ENCODE data around the gene RIMBP2.

The RIMBP2 gene

GRCh38 chr12:130391186-130391585, 324.9 kb downstream of the RIMBP2 start:
- Histone ChIP-seq H3K27me3 (ENCODE audit: insufficient read depth, low read length) (no peaks in the 10 kb centered on the region), H3K9ac (ENCODE audit: low read length) (no peak overlapping the region), H3K9me3 (ENCODE audit: low read length) (no peaks in the 10 kb centered on the region), H2AFZ (ENCODE audit: low read length) (no peak overlapping the region), H3K4me3 (ENCODE audit: low read depth, low read length, poor library complexity, severe bottlenecking) (no peak overlapping the region), H3K4me1 (ENCODE audit: insufficient read depth, low read length, severe bottlenecking) (no peaks in the 10 kb centered on the region), H3K9me2 (ENCODE audit: low read depth, low read length) (no peaks in the 10 kb centered on the region), H3K79me2 (ENCODE audit: insufficient read depth, low read length) (no peaks in the 10 kb centered on the region), H3K27ac (ENCODE audit: low read depth, low read length, poor library complexity, severe bottlenecking) (no peak overlapping the region), H3K36me3 (ENCODE audit: insufficient read depth, low read length) (no peaks in the 10 kb centered on the region), H3F3A (ENCODE audit: insufficient read depth, low read length) (no peaks in the 10 kb centered on the region), H4K20me1 (ENCODE audit: insufficient read depth, low read length) (no peaks in the 10 kb centered on the region), H3K4me2 (ENCODE audit: low read length) (no peak overlapping the region)
- TF ChIP-seq EZH2 (IDR thresholded peaks at IDR 0.05; ENCODE audit: borderline replicate concordance, low read length): no peak
- no peak for TF ChIP-seq CTCF (IDR thresholded peaks at IDR 0.05; ENCODE audit: low read length)

GRCh38 chr12:130385193-130385592, 330.9 kb downstream of the RIMBP2 start:
- Histone ChIP-seq H3K9me2 (ENCODE audit: low read depth, low read length) (no peaks in the 10 kb centered on the region), H3K9ac (ENCODE audit: low read length) (no peak overlapping the region), H3K79me2 (ENCODE audit: insufficient read depth, low read length) (no peaks in the 10 kb centered on the region), H3K27me3 (ENCODE audit: insufficient read depth, low read length) (no peaks in the 10 kb centered on the region), H3F3A (ENCODE audit: insufficient read depth, low read length) (no peaks in the 10 kb centered on the region), H3K4me2 (ENCODE audit: low read length) (no peak overlapping the region), H3K9me3 (ENCODE audit: low read length) (no peaks in the 10 kb centered on the region), H4K20me1 (ENCODE audit: insufficient read depth, low read length) (no peaks in the 10 kb centered on the region), H3K4me1 (ENCODE audit: insufficient read depth, low read length, severe bottlenecking) (no peaks in the 10 kb centered on the region), H2AFZ (ENCODE audit: low read length) (no peak overlapping the region), H3K4me3 (ENCODE audit: low read depth, low read length, poor library complexity, severe bottlenecking) (no peak overlapping the region), H3K36me3 (ENCODE audit: insufficient read depth, low read length) (no peaks in the 10 kb centered on the region), H3K27ac (ENCODE audit: low read depth, low read length, poor library complexity, severe bottlenecking) (no peak overlapping the region)
- TF ChIP-seq CTCF (IDR thresholded peaks at IDR 0.05; ENCODE audit: low read length): no peak
- TF ChIP-seq EZH2 (IDR thresholded peaks at IDR 0.05; ENCODE audit: borderline replicate concordance, low read length): no peak

GRCh38 chr12:130384234-130384633, 331.9 kb downstream of the RIMBP2 start:
- H3K27ac ChIP-seq (ENCODE audit: low read depth, low read length, poor library complexity, severe bottlenecking): no peak overlapping the region
- no peaks in the 10 kb centered on the region for H3K36me3 ChIP-seq (ENCODE audit: insufficient read depth, low read length)
- H3K27me3 ChIP-seq (ENCODE audit: insufficient read depth, low read length): no peaks in the 10 kb centered on the region
- H3K4me3 ChIP-seq (ENCODE audit: low read depth, low read length, poor library complexity, severe bottlenecking): no peak overlapping the region
- no peaks in the 10 kb centered on the region for H3K4me1 ChIP-seq (ENCODE audit: insufficient read depth, low read length, severe bottlenecking)
- H3K9me2 ChIP-seq (ENCODE audit: low read depth, low read length): no peaks in the 10 kb centered on the region
- no peak overlapping the region for H2AFZ ChIP-seq (ENCODE audit: low read length)
- no peak overlapping the region for H3K9ac ChIP-seq (ENCODE audit: low read length)
- H3K4me2 ChIP-seq (ENCODE audit: low read length): no peak overlapping the region
- H3K79me2 ChIP-seq (ENCODE audit: insufficient read depth, low read length): no peaks in the 10 kb centered on the region
- H3F3A ChIP-seq (ENCODE audit: insufficient read depth, low read length): no peaks in the 10 kb centered on the region
- H4K20me1 ChIP-seq (ENCODE audit: insufficient read depth, low read length): no peaks in the 10 kb centered on the region
- H3K9me3 ChIP-seq (ENCODE audit: low read length): no peaks in the 10 kb centered on the region
- TF ChIP-seq CTCF (IDR thresholded peaks at IDR 0.05; ENCODE audit: low read length) (no peak), EZH2 (IDR thresholded peaks at IDR 0.05; ENCODE audit: borderline replicate concordance, low read length) (no peak)
